G401 (cell line): Measurements from ENCODE around the gene HECTD1. TPM values are rescaled to one million over a fixed set of nuclear protein-coding genes. Genes with fewer than 3 reads are reported as not detected.
"Not testable (repeated sequence)": the region's sequence is repeated elsewhere in the genome, so short reads cannot be mapped to it uniquely, and the experiment has no call there.

Experiments
- DNase-seq: peaks from one replicate; pipeline ENCODE4 v3.0.0-alpha.2; 2015; ENCODE audit warnings: low spot score
- in situ Hi-C: cut with HindIII; loops from 2 replicates; pipeline ENCODE4 v1.10.0; 2016; ENCODE audit warnings: low sequenced_read_pairs, mixed read lengths
- total RNA-seq: library from RNA; depleted of rRNA; stranded (reverse); fragments of >200 nt; shearing (Covaris generic); gene quantifications from 2 replicates; pipeline ENCODE4 v1.2.3, GENCODE V29; 2014; rRNA removed

The HECTD1 gene
- total RNA-seq = 52.1 and 77.8 TPM in 2 replicates

- in situ Hi-C loops = no loop called here
- peak; percentile 78 for DNase-seq
Observed at GRCh38 chr14:31207755-31208545, at the start of gene HECTD1. Gene HECTD1 (minus strand): TSS chr14:31207793. CDS start chr14:31205936, 1,857 bp downstream.

DNA sequence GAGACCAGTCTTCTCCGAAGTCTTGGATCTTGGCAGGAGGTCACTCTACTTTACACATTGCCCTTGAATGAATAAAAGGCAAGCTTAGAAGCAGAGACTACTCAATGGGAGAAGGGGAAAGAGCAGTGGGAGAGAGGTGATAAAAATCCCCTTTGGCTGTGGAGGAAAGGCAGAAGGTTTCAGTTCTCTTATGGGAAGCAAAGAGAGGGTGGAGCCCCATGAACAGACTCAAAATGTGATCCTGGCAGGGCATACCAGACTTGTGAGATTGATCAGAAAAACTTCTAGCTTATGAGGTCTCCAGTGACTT lies 49.6 kb upstream of the HECTD1 start:
- in situ Hi-C loops = no loop called here
- DNase-seq = no peak

- no peak for DNase-seq
- in situ Hi-C loops = no loop called here
Observed at GRCh38 chr14:31256534-31257243, 49.1 kb upstream of the HECTD1 start.

DNA sequence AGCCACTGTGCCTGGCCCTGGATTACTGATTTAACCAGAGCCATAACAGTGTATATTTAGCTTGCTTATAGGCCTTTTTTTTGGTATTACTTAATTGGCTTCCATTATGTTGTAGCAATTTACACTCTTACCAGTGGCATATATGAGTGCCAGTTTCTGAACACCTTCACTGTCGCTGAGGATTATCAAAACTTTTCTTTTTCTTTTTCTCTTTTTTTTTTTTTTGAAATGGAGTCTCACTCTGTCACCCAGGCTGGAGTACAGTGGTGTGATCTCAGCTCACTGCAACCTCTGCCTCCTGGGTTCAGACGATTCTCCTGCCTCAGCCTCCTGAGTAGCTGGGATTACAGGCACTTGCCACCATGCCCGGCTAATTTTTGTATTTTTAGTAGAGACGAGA lies 48.3 kb upstream of the HECTD1 start:
- DNase-seq, in situ Hi-C loops: not testable (repeated sequence)

DNA sequence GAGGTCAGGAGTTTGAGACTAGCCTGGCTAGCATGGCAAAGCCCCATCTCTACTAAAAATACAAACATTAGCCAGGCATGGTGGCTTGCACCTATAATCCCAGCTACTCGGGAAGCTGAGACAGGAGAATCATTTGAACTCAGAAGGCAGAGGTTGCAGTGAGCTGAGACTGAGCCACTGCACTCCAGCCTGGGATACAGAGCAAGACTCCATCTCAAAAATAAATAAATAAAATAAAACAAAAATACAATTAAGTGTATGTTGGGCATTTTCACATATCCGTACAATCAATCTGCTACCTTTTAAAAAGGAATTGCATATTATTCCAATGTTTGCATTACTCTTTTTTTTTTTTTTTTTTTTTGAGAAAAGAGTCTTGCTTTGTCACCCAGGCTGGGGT lies 47.7 kb upstream of the HECTD1 start:
- no peak for DNase-seq
- in situ Hi-C loops = no loop called here

- DNase-seq = no peak
- in situ Hi-C loops = no loop called here
Observed at GRCh38 chr14:31253746-31254471, 46.3 kb upstream of the HECTD1 start.

- DNase-seq = no peak
- in situ Hi-C loops = no loop called here
Observed at GRCh38 chr14:31252865-31253264, 45.3 kb upstream of the HECTD1 start.

- no peak for DNase-seq
- in situ Hi-C loops = no loop called here
Observed at GRCh38 chr14:31251028-31251958, 43.7 kb upstream of the HECTD1 start.

DNA sequence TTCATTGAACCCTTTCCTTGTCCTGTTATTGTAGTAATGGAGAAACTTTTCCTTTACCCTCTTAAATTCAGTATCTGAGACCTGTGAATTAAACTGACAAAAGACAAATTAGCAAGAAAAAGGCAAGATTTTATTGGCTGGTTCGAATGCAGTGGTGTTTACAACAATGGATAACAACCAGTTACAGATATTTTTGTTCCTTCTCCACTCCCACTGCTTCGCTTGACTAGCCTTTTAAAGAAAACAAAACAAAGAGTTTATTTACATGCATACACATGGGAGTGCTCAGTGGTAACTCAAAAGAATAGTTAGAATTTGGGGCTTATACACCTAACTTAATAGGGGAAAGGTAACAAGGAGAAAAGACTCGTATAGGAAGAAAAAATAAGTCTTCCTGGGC lies 37.0 kb upstream of the HECTD1 start:
- in situ Hi-C loops = no loop called here
- no peak for DNase-seq

GRCh38 chr14:31243860-31244259 lies 36.3 kb upstream of the HECTD1 start:
- in situ Hi-C loops = no loop called here
- DNase-seq = no peak

- in situ Hi-C loops, DNase-seq: not testable (repeated sequence)
Observed at GRCh38 chr14:31242161-31242940, 34.8 kb upstream of the HECTD1 start.

GRCh38 chr14:31241450-31242114 lies 34.0 kb upstream of the HECTD1 start:
- in situ Hi-C loops = no loop called here
- DNase-seq = no peak

DNA sequence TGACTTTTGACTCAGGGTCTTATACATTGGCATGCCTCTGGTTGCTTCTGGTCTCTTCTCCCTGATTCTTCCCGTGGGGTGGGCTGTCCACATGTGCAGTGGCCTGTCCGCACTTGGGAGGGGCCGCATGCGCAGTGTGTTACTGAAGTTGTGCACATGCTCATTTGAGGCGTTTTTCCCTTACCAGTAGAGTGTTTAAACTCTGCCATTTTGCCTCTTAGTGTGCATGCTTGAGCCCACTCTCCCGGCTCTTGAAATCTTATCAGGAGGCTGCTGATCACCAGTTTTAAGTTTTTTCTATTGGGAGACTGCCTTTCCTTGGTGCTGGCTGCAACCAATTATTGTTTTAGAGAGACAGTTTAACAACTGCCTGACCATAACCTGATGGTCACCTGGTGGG lies 32.1 kb upstream of the HECTD1 start:
- in situ Hi-C loops = no loop called here
- no peak for DNase-seq

- no peak for DNase-seq
- in situ Hi-C loops = no loop called here
Observed at GRCh38 chr14:31235462-31235861, 27.9 kb upstream of the HECTD1 start.

DNA sequence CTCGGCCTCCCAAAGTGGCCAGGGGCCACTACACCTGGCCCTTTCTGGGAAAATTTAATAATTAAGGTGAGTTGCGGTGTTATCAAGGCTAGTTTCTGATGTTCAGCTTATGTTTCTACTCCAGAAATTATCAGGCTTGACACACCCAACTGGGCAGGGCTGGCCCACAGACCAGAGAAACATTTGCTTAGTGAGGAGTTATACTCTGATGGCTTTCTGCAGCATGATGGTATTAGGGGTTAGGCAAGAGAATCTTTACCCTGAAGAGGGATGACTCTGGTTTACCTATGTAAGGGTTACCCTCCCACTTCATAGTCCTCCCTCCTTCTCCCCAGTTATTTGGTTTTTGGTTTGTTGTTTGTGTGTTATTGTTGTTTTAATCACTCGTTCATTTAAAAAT lies 24.5 kb upstream of the HECTD1 start:
- no peak for DNase-seq
- in situ Hi-C loops = no loop called here

GRCh38 chr14:31231272-31231671 lies 23.7 kb upstream of the HECTD1 start:
- in situ Hi-C loops, DNase-seq: not testable (repeated sequence)

- DNase-seq = no peak
- in situ Hi-C loops = no loop called here
Observed at GRCh38 chr14:31230573-31230958, 23.0 kb upstream of the HECTD1 start.
